CD4-positive, alpha-beta T cell (primary cell): ENCODE measurements around the gene PSMA1. TPM values are rescaled to one million over a fixed set of nuclear protein-coding genes. Genes with fewer than 3 reads are reported as not detected.

Experiments used
- ATAC-seq: fragments of 200-7000 bp; cut with Tn5 transposase; one replicate; pipeline ENCODE4 v1.10.0; 2022; ENCODE audit warnings: mild to moderate bottlenecking; ENCODE audit not compliant: poor library complexity
- CTCF ChIA-PET: fragments of 350-600 bp; sonication (Branson Sonifier 250); formaldehyde crosslinking; loops from one replicate; lab custom pipeline; 2021; ENCODE audit warnings: antibody characterized with exemption, inconsistent platforms; lab: Charles Lee
- POLR2A ChIA-PET: fragments of 350-600 bp; sonication (Branson Sonifier 250); formaldehyde crosslinking; loops from one replicate; lab custom pipeline; 2021; ENCODE audit warnings: antibody characterized with exemption, inconsistent platforms; lab: Charles Lee
- DNase-seq, 14 experiments: peaks; one replicate each; pipeline ENCODE4 v3.0.0-alpha.2; 2013 to 2020; ENCODE audit warnings: mixed read lengths in 2 of 14
- H3K27ac ChIP-seq, 2 donors: one replicate each; pipeline versions ENCODE4 v1.5.1 to v1.7.0; 2013; ENCODE audit warnings: low read length in 2 of 2, low read depth in 1 of 2, mild to moderate bottlenecking in 1 of 2
- H3K27me3 ChIP-seq, 2 experiments: 1 replicate in 1 of 2; 2 replicates in 1 of 2; pipeline versions ENCODE4 v1.6.1 to v1.7.0; 2013; ENCODE audit warnings: low read length in 2 of 2, control low read depth in 1 of 2, mild to moderate bottlenecking in 1 of 2, moderate library complexity in 1 of 2; ENCODE audit not compliant: insufficient read depth in 2 of 2, control insufficient read depth in 1 of 2
- H3K36me3 ChIP-seq: one replicate; pipeline ENCODE4 v1.6.1; 2013; ENCODE audit warnings: low read length, control low read depth; ENCODE audit not compliant: insufficient read depth
- H3K4me1 ChIP-seq: one replicate; pipeline ENCODE4 v1.6.1; 2013; ENCODE audit warnings: low read length, control low read depth; ENCODE audit not compliant: insufficient read depth
- H3K4me3 ChIP-seq: one replicate; pipeline ENCODE4 v1.5.1; 2013; ENCODE audit warnings: mild to moderate bottlenecking, low read length, moderate library complexity
- H3K9me3 ChIP-seq, 2 experiments: 1 replicate in 1 of 2; 2 replicates in 1 of 2; pipeline versions ENCODE4 v1.6.1 to v1.7.0; 2013; ENCODE audit warnings: low read length in 2 of 2, mild to moderate bottlenecking in 2 of 2, control low read depth in 1 of 2, moderate library complexity in 1 of 2; ENCODE audit not compliant: control insufficient read depth in 1 of 2, insufficient read depth in 1 of 2
- H3K27ac Mint-ChIP-seq: one replicate; pipeline ENCODE4 v1.8.0; 2020; ENCODE audit warnings: mixed read lengths
- H3K27me3 Mint-ChIP-seq: one replicate; pipeline ENCODE4 v1.8.0; 2021; ENCODE audit warnings: mixed read lengths
- H3K36me3 Mint-ChIP-seq: one replicate; pipeline ENCODE4 v1.8.0; 2021; ENCODE audit warnings: low read depth, mixed read lengths
- H3K4me1 Mint-ChIP-seq: one replicate; pipeline ENCODE4 v1.8.0; 2021; ENCODE audit warnings: low read depth, mixed read lengths
- H3K4me3 Mint-ChIP-seq: one replicate; pipeline ENCODE4 v1.8.0; 2020; ENCODE audit warnings: mild to moderate bottlenecking, mixed read lengths
- H3K9me3 Mint-ChIP-seq: one replicate; pipeline ENCODE4 v1.8.0; 2020; ENCODE audit warnings: mixed read lengths
- intact Hi-C, 2 experiments: fragments of 100-400 bp; cut with DNase I in 1 of 2; cut with micrococcal nuclease in 1 of 2; formaldehyde crosslinking; loops; one replicate each; pipeline versions ENCODE4 v1.15.1 to v1.9.0; 2023 to 2025; cut with DNase I, micrococcal nuclease
- total RNA-seq, 174 experiments: library from RNA in 2 of 174; stranded (reverse) in 2 of 174; gene quantifications; one replicate each; pipeline ENCODE4 v1.2.3 and lab custom pipeline; 2021 to 2026
- TF ChIP-seq, protein P1 (sequence below): fragments of 200-600 bp; IDR thresholded peaks from one replicate; pipeline ENCODE4 v1.8.0; 2022; ENCODE audit warnings: antibody characterized with exemption, mild to moderate bottlenecking

The PSMA1 gene
- total RNA-seq, 2 experiments from 2014 or later: 170 to 175 TPM

DNA sequence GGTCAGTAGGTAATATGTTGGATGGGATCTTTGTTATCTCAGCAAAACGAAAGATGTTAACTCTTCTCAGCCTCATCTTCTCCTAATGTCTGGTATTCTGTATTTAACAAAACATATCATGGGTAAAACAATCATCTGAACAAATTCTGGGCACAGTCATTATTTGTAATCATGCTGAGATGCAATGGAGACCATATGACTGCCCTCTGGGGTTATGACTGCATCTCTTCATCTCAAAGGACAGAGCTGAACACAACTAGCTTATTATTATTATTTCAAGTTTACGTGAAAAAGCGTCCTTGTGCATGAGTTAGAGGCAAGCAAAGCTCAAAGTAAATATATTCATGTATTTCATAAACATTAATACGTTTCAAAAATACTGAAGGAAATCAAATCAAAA, 29.7 kb upstream of the PSMA1 start:
- H3K4me1 Mint-ChIP-seq: peaks cover 24% of the 10 kb centered on the region
- peaks cover 9% of the 10 kb centered on the region for H3K36me3 Mint-ChIP-seq
- H3K27ac ChIP-seq: no peak overlapping the region
- no peak overlapping the region for H3K4me3 ChIP-seq
- ChIA-PET POLR2A (interaction anchor here (0.7 kb wide), 1 partner anchor 95 kb away, joined by 3 read pairs; no protein-coding TSS in a partner anchor), CTCF (no interaction called here)
- no peaks in the 10 kb centered on the region for H3K27me3 Mint-ChIP-seq
- H3K36me3 ChIP-seq: no peaks in the 10 kb centered on the region
- no peak overlapping the region for H3K27ac Mint-ChIP-seq
- H3K4me3 Mint-ChIP-seq: no peak overlapping the region
- TF ChIP-seq, protein P1, sequence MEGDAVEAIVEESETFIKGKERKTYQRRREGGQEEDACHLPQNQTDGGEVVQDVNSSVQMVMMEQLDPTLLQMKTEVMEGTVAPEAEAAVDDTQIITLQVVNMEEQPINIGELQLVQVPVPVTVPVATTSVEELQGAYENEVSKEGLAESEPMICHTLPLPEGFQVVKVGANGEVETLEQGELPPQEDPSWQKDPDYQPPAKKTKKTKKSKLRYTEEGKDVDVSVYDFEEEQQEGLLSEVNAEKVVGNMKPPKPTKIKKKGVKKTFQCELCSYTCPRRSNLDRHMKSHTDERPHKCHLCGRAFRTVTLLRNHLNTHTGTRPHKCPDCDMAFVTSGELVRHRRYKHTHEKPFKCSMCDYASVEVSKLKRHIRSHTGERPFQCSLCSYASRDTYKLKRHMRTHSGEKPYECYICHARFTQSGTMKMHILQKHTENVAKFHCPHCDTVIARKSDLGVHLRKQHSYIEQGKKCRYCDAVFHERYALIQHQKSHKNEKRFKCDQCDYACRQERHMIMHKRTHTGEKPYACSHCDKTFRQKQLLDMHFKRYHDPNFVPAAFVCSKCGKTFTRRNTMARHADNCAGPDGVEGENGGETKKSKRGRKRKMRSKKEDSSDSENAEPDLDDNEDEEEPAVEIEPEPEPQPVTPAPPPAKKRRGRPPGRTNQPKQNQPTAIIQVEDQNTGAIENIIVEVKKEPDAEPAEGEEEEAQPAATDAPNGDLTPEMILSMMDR: no peak
- intact Hi-C loops: loop anchor here in 1 of 2 experiments (5.0 kb wide), 1 partner anchor 92 kb away; the partner anchor contains the start of gene PDE3B
- H3K27me3 ChIP-seq: no peaks in the 10 kb centered on the region
- no peaks in the 10 kb centered on the region for H3K9me3 Mint-ChIP-seq
- DNase-seq: no peak
- no peaks in the 10 kb centered on the region for H3K4me1 ChIP-seq
- no peaks in the 10 kb centered on the region for H3K9me3 ChIP-seq
- no peak for ATAC-seq

DNA sequence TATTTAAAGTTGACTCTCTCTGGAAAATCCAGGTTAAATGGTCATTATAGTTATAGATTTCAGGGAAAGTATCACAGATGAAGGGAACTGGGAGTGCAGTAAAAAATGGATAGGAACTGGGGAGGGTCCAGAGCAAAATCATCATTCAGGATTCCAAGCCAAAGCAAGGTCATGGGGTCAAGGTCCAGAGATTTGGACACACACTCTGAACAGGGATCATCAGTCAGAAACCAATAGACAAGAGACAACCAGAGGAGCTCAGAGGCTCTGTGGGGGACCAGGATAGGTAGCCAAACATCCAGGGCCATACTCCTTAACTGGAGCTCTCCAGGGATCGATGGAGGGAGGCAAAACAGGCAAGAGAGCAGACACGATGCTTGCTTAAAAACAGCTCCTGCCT, 27.3 kb upstream of the PSMA1 start:
- POLR2A ChIA-PET: interaction anchor here (2.7 kb wide), 1 partner anchor 31 kb away, joined by 11 read pairs; no protein-coding TSS in a partner anchor
- intact Hi-C loops: no loop called here
- Histone ChIP-seq H3K4me3 (no peak overlapping the region), H3K4me1 (no peaks in the 10 kb centered on the region), H3K9me3 (no peaks in the 10 kb centered on the region), H3K36me3 (no peaks in the 10 kb centered on the region), H3K27me3 (no peaks in the 10 kb centered on the region), H3K27ac (no peak overlapping the region)
- H3K4me1 Mint-ChIP-seq: peaks cover 9% of the 10 kb centered on the region
- TF ChIP-seq, protein P1: no peak
- H3K27me3 Mint-ChIP-seq: no peaks in the 10 kb centered on the region
- DNase-seq: no peak
- ATAC-seq: no peak
- no peak overlapping the region for H3K4me3 Mint-ChIP-seq
- no peak overlapping the region for H3K27ac Mint-ChIP-seq
- H3K36me3 Mint-ChIP-seq: peaks cover 11% of the 10 kb centered on the region
- no peaks in the 10 kb centered on the region for H3K9me3 Mint-ChIP-seq
- CTCF ChIA-PET: interaction anchor here (1.1 kb wide), 1 partner anchor 217 kb away, joined by 3 read pairs; no protein-coding TSS in a partner anchor

DNA sequence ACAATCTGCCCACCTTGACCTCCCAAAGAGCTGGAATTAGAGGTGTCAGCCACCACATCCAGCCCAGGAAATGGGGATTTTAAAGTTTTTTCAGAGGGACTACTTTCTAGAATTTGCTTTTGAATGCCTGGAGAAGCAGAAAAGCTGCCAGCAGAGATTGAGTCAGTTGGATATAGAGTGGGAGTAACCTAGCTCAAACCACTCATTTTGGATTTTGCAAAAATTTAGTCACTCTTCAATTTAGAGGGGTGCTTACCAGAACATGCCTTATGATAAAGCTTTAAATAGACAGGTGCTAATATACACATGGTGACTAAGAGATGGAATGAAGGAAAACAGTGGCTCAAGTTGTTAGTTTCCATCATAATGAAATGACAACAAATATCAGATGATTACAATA, 26.5 kb upstream of the PSMA1 start:
- Mint-ChIP-seq H3K4me1 (peaks cover 10% of the 10 kb centered on the region), H3K9me3 (no peaks in the 10 kb centered on the region), H3K27me3 (no peaks in the 10 kb centered on the region), H3K27ac (no peak overlapping the region), H3K4me3 (no peak overlapping the region), H3K36me3 (peaks cover 5% of the 10 kb centered on the region)
- ChIA-PET CTCF (interaction anchor here (0.6 kb wide), 1 partner anchor 112 kb away, joined by 3 read pairs; no protein-coding TSS in a partner anchor), POLR2A (interaction anchor here (0.9 to 2.7 kb wide), 3 partner anchors 32 to 218 kb away, joined by 3 to 11 read pairs (median 3); no protein-coding TSS in a partner anchor)
- Histone ChIP-seq H3K27ac (no peak overlapping the region), H3K4me3 (no peak overlapping the region), H3K4me1 (no peaks in the 10 kb centered on the region), H3K36me3 (no peaks in the 10 kb centered on the region), H3K9me3 (no peaks in the 10 kb centered on the region), H3K27me3 (no peaks in the 10 kb centered on the region)
- intact Hi-C loops: no loop called here
- TF ChIP-seq, protein P1: no peak
- DNase-seq (no peak), ATAC-seq (no peak)
